ENCODE results near the gene PPP4R3C. TPM values are rescaled to one million over a fixed set of nuclear protein-coding genes. Genes with fewer than 3 reads are reported as not detected.
"Not testable (repeated sequence)": the region's sequence is repeated elsewhere in the genome, so short reads cannot be mapped to it uniquely, and the experiment has no call there.

PPP4R3C gene
- total RNA-seq: not detected in 2 replicates

DNA sequence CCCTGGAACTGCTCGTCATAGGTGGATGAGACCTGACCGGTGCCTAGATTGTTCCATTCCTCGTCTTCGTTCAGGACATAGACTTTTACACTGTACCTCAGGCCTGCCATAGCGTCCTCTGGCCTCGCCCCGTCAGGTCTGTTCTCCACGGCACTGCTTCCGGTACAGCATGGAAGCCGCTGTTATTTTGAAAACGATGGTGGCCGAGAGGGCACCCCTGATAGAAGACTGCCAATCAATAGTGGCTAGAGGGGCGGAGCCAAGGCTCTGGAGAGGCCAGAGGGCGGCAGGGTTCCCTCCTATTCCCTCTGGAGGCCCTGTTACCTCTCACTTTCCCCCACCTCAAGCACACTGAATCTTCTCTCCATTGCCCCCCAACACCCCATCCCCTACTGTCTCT lies at the start of gene PPP4R3C:
Gene PPP4R3C (minus strand): TSS at position 155 of the 400 bp plus-strand sequence. CDS start 45 bp downstream, at position 110.
- H3K9me3 Mint-ChIP-seq: peaks cover 12% of the 10 kb centered on the region
- intact Hi-C loops (cut with micrococcal nuclease): no loop called here
- H3K27me3 Mint-ChIP-seq (ENCODE audit: low read depth): no peaks in the 10 kb centered on the region
- H3K4me1 Mint-ChIP-seq (ENCODE audit: low read depth): no peaks in the 10 kb centered on the region
- no peak within 1 kb of the TSS for H3K27ac Mint-ChIP-seq
- H3K36me3 Mint-ChIP-seq (ENCODE audit: low read depth): no peaks in the 10 kb centered on the region
- no peak within 1 kb of the TSS for H3K4me3 Mint-ChIP-seq (ENCODE audit: low read depth)
- no peak for DNase-seq (ENCODE audit: low spot score)

- H3K4me1 Mint-ChIP-seq (ENCODE audit: low read depth): no peaks in the 10 kb centered on the region
- no peaks in the 10 kb centered on the region for H3K36me3 Mint-ChIP-seq (ENCODE audit: low read depth)
- H3K27ac Mint-ChIP-seq: no peak overlapping the region
- no peaks in the 10 kb centered on the region for H3K27me3 Mint-ChIP-seq (ENCODE audit: low read depth)
- intact Hi-C loops (cut with micrococcal nuclease): no loop called here
- DNase-seq (ENCODE audit: low spot score): no peak
- H3K4me3 Mint-ChIP-seq (ENCODE audit: low read depth): no peak overlapping the region
- no peaks in the 10 kb centered on the region for H3K9me3 Mint-ChIP-seq
Measured at GRCh38 chrX:27491397-27491796, 28.3 kb upstream of the PPP4R3C start.

DNA sequence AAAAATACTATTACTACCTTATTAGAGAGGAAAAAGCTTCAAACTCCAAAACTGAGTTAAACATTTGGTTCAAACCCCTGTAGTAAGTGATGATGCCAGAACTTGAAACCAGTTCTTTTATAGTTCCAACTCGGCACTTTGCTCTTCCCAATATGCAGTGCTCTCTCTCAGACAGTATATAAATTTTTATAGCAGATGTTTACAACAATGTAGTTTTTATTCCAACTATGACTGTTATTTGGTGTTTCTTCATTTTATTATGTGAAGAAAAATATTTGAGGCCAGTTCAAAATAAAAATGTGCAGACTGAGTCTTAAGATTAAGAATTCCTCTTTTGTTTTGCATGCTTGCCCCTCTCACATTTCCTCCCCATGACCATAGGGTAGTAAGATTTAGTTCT lies 2.9 kb upstream of the PPP4R3C start:
- Mint-ChIP-seq H3K4me1 (ENCODE audit: low read depth) (no peaks in the 10 kb centered on the region), H3K27ac (no peak overlapping the region), H3K36me3 (ENCODE audit: low read depth) (no peaks in the 10 kb centered on the region), H3K9me3 (peaks cover 11% of the 10 kb centered on the region), H3K27me3 (ENCODE audit: low read depth) (no peaks in the 10 kb centered on the region), H3K4me3 (ENCODE audit: low read depth) (no peak overlapping the region)
- no peak for DNase-seq (ENCODE audit: low spot score)
- intact Hi-C loops (cut with micrococcal nuclease): no loop called here

GRCh38 chrX:27465036-27465435 lies 1.9 kb upstream of the PPP4R3C start:
- H3K27me3 Mint-ChIP-seq (ENCODE audit: low read depth): no peaks in the 10 kb centered on the region

DNA sequence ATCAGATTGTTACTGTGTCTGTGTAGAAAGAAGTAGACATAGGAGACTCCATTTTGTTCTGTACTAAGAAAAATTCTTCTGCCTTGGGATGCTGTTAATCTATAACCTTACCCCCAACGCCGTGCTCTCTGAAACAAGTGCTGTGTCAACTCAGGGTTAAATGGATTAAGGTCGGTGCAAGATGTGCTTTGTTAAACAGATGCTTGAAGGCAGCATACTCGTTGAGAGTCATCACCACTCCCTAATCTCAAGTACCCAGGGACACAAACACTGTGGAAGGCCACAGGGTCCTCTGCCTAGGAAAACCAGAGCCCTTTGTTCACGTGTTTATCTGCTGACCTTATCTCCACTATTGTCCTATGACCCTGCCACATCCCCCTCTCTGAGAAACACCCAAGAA lies 4.0 kb downstream of the PPP4R3C start:
- H3K27me3 Mint-ChIP-seq (ENCODE audit: low read depth); H3K4me1 Mint-ChIP-seq (ENCODE audit: low read depth); intact Hi-C loops (cut with micrococcal nuclease); H3K9me3 Mint-ChIP-seq; DNase-seq (ENCODE audit: low spot score); H3K36me3 Mint-ChIP-seq (ENCODE audit: low read depth); H3K4me3 Mint-ChIP-seq (ENCODE audit: low read depth); H3K27ac Mint-ChIP-seq: not testable (repeated sequence)

More at GRCh38 chrX:27465036-27465435, 1.9 kb upstream of the PPP4R3C start:
- DNase-seq (ENCODE audit: low spot score): no peak
- intact Hi-C loops (cut with micrococcal nuclease): no loop called here
- no peaks in the 10 kb centered on the region for H3K4me1 Mint-ChIP-seq (ENCODE audit: low read depth)
- no peaks in the 10 kb centered on the region for H3K36me3 Mint-ChIP-seq (ENCODE audit: low read depth)
- no peak overlapping the region for H3K4me3 Mint-ChIP-seq (ENCODE audit: low read depth)
- H3K9me3 Mint-ChIP-seq: peaks cover 12% of the 10 kb centered on the region
- no peak overlapping the region for H3K27ac Mint-ChIP-seq

DNA sequence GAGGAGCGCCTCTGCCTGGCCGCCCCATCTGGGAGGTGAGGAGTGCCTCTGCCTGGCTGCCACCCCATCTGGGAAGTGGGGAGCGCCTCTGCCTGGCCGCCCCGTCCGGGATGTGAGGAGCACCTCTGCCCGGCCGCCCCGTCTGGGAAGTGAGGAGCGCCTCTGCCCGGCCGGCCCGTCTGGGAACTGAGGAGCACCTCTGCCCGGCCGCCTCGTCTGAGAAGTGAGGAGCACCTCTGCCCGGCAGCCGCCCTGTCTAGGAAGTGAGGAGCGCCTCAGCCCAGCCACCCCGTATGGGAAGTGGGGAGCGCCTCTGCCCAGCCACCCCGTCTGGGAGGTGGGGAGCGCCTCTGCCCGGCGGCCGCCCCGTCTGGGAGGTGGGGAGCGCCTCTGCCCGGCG lies 4.6 kb downstream of the PPP4R3C start:
- H3K4me3 Mint-ChIP-seq (ENCODE audit: low read depth); H3K36me3 Mint-ChIP-seq (ENCODE audit: low read depth); H3K4me1 Mint-ChIP-seq (ENCODE audit: low read depth); H3K27me3 Mint-ChIP-seq (ENCODE audit: low read depth); H3K9me3 Mint-ChIP-seq; H3K27ac Mint-ChIP-seq; DNase-seq (ENCODE audit: low spot score); intact Hi-C loops (cut with micrococcal nuclease): not testable (repeated sequence)

GRCh38 chrX:27451324-27451723 lies 11.8 kb downstream of the PPP4R3C start:
- intact Hi-C loops (cut with micrococcal nuclease): no loop called here
- H3K27me3 Mint-ChIP-seq (ENCODE audit: low read depth): no peaks in the 10 kb centered on the region
- no peaks in the 10 kb centered on the region for H3K4me1 Mint-ChIP-seq (ENCODE audit: low read depth)
- peaks cover 6% of the 10 kb centered on the region for H3K9me3 Mint-ChIP-seq
- no peak overlapping the region for H3K4me3 Mint-ChIP-seq (ENCODE audit: low read depth)
- no peaks in the 10 kb centered on the region for H3K36me3 Mint-ChIP-seq (ENCODE audit: low read depth)
- H3K27ac Mint-ChIP-seq: no peak overlapping the region
- no peak for DNase-seq (ENCODE audit: low spot score)

- H3K27ac Mint-ChIP-seq: no peak overlapping the region
- no peaks in the 10 kb centered on the region for H3K36me3 Mint-ChIP-seq (ENCODE audit: low read depth)
- no peak for DNase-seq (ENCODE audit: low spot score)
- intact Hi-C loops (cut with micrococcal nuclease): no loop called here
- peaks cover 2% of the 10 kb centered on the region for H3K4me1 Mint-ChIP-seq (ENCODE audit: low read depth)
- no peak overlapping the region for H3K4me3 Mint-ChIP-seq (ENCODE audit: low read depth)
- H3K9me3 Mint-ChIP-seq: peaks cover 3% of the 10 kb centered on the region
- no peaks in the 10 kb centered on the region for H3K27me3 Mint-ChIP-seq (ENCODE audit: low read depth)
Measured at GRCh38 chrX:27446423-27446822, 16.7 kb downstream of the PPP4R3C start.

- DNase-seq (ENCODE audit: low spot score): no peak
- H3K36me3 Mint-ChIP-seq (ENCODE audit: low read depth): no peaks in the 10 kb centered on the region
- H3K9me3 Mint-ChIP-seq: peaks cover 3% of the 10 kb centered on the region
- H3K4me1 Mint-ChIP-seq (ENCODE audit: low read depth): peaks cover 2% of the 10 kb centered on the region
- H3K27me3 Mint-ChIP-seq (ENCODE audit: low read depth): no peaks in the 10 kb centered on the region
- H3K27ac Mint-ChIP-seq: no peak overlapping the region
- intact Hi-C loops (cut with micrococcal nuclease): no loop called here
- H3K4me3 Mint-ChIP-seq (ENCODE audit: low read depth): no peak overlapping the region
Measured at GRCh38 chrX:27445438-27445837, 17.7 kb downstream of the PPP4R3C start.

- DNase-seq (ENCODE audit: low spot score): no peak
- no peaks in the 10 kb centered on the region for H3K27me3 Mint-ChIP-seq (ENCODE audit: low read depth)
- intact Hi-C loops (cut with micrococcal nuclease): no loop called here
- no peaks in the 10 kb centered on the region for H3K36me3 Mint-ChIP-seq (ENCODE audit: low read depth)
- peaks cover 3% of the 10 kb centered on the region for H3K9me3 Mint-ChIP-seq
- H3K27ac Mint-ChIP-seq: no peak overlapping the region
- peaks cover 2% of the 10 kb centered on the region for H3K4me1 Mint-ChIP-seq (ENCODE audit: low read depth)
- no peak overlapping the region for H3K4me3 Mint-ChIP-seq (ENCODE audit: low read depth)
Measured at GRCh38 chrX:27444093-27444908, 18.8 kb downstream of the PPP4R3C start.

DNA sequence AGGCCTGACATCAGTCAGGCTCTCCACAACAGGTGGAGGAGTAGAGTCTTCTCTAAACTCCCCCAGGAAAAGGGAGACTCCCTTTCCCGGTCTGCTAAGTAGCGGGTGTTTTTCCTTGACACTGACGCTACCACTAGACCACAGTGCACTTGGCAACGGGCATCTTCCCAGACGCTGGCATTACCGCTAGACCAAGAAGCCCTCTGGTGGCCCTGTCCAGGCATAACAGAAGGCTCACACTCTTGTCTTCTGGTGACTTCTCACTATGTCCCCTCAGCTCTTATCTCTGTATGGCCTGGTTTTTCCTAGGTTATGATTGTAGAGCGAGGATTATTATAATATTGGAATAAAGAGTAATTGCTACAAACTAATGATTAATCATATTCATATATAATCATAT lies 20.7 kb downstream of the PPP4R3C start:
- H3K9me3 Mint-ChIP-seq; DNase-seq (ENCODE audit: low spot score); H3K4me3 Mint-ChIP-seq (ENCODE audit: low read depth); H3K4me1 Mint-ChIP-seq (ENCODE audit: low read depth); H3K36me3 Mint-ChIP-seq (ENCODE audit: low read depth); intact Hi-C loops (cut with micrococcal nuclease); H3K27ac Mint-ChIP-seq; H3K27me3 Mint-ChIP-seq (ENCODE audit: low read depth): not testable (repeated sequence)

GRCh38 chrX:27439771-27440170 lies 23.4 kb downstream of the PPP4R3C start:
- intact Hi-C loops (cut with micrococcal nuclease): no loop called here
- no peaks in the 10 kb centered on the region for H3K36me3 Mint-ChIP-seq (ENCODE audit: low read depth)
- H3K4me3 Mint-ChIP-seq (ENCODE audit: low read depth): no peak overlapping the region
- no peaks in the 10 kb centered on the region for H3K9me3 Mint-ChIP-seq
- no peak overlapping the region for H3K27ac Mint-ChIP-seq
- DNase-seq (ENCODE audit: low spot score): no peak
- H3K27me3 Mint-ChIP-seq (ENCODE audit: low read depth): no peaks in the 10 kb centered on the region
- H3K4me1 Mint-ChIP-seq (ENCODE audit: low read depth): no peaks in the 10 kb centered on the region

GRCh38 chrX:27438937-27439336 lies 24.2 kb downstream of the PPP4R3C start:
- intact Hi-C loops (cut with micrococcal nuclease): no loop called here
- H3K4me3 Mint-ChIP-seq (ENCODE audit: low read depth): no peak overlapping the region

More at GRCh38 chrX:27438937-27439336, 24.2 kb downstream of the PPP4R3C start:
- no peaks in the 10 kb centered on the region for H3K27me3 Mint-ChIP-seq (ENCODE audit: low read depth)
- H3K36me3 Mint-ChIP-seq (ENCODE audit: low read depth): no peaks in the 10 kb centered on the region
- H3K9me3 Mint-ChIP-seq: no peaks in the 10 kb centered on the region
- no peak for DNase-seq (ENCODE audit: low spot score)
- no peaks in the 10 kb centered on the region for H3K4me1 Mint-ChIP-seq (ENCODE audit: low read depth)
- H3K27ac Mint-ChIP-seq: no peak overlapping the region
